Measurements from ENCODE around the gene COX15. TPM values are rescaled to one million over a fixed set of nuclear protein-coding genes. Genes with fewer than 3 reads are reported as not detected.
A peak's percentile ranks its signal among the peaks of the same experiment; 100 is the strongest.
"Not testable (repeated sequence)": the region's sequence is repeated elsewhere in the genome, so short reads cannot be mapped to it uniquely, and the experiment has no call there.

COX15 gene
- total and polyA plus RNA-seq, 3 experiments from 2014 or later: 34.5 to 36.5 (median 35.8) TPM

- H3K9me3 Mint-ChIP-seq; H3K27me3 Mint-ChIP-seq; H3K9me3 ChIP-seq (ENCODE audit: low read length); H3K36me3 ChIP-seq (ENCODE audit: insufficient read depth, low read length); H3K27me3 ChIP-seq (ENCODE audit: insufficient read depth, low read length, poor library complexity, severe bottlenecking); DNase-seq; H3K27ac ChIP-seq (ENCODE audit: low read depth, low read length); H3K4me3 ChIP-seq (ENCODE audit: low read length): not testable (repeated sequence)
- POLR2A ChIA-PET: interaction anchor here (0.7 kb wide), 1 partner anchor 114 kb away, joined by 5 read pairs; the partner anchor contains the start of gene SLC25A28
- H3K4me3 Mint-ChIP-seq: peak overlapping the region in 1 of 7 donors; percentile 87
- H3K27ac Mint-ChIP-seq: peak overlapping the region in 2 of 8 donors; percentile 38 to 89
- CTCF ChIA-PET: interaction anchor here (0.7 kb wide), 1 partner anchor 785 kb away, joined by 3 read pairs; no protein-coding TSS in a partner anchor
- H3K4me1 ChIP-seq (ENCODE audit: insufficient read depth, low read length): peaks cover 18% of the 10 kb centered on the region
- H3K4me1 Mint-ChIP-seq: peaks cover 49 to 77% (median 70%) of the 10 kb centered on the region in 3 donors
- H3K36me3 Mint-ChIP-seq: peaks cover 15 to 48% (median 16%) of the 10 kb centered on the region in 3 donors
Measured at GRCh38 chr10:99734111-99734510, 2.2 kb upstream of the COX15 start.

- peak overlapping the region; percentile 61 to 100 (median 87) for H3K4me3 Mint-ChIP-seq
- CTCF ChIA-PET: interaction anchor here (1.6 kb wide), 2 partner anchors 9 to 74 kb away, joined by 5 to 6 read pairs; partner anchors contain the start of gene ENTPD7
Measured at GRCh38 chr10:99733366-99733765, 1.4 kb upstream of the COX15 start.

GRCh38 chr10:99731306-99732032 lies 458 bp downstream of the COX15 start:
- peak overlapping the region; percentile 97 to 100 (median 100) for H3K4me3 Mint-ChIP-seq
- no peaks in the 10 kb centered on the region for H3K9me3 Mint-ChIP-seq
- H3K27ac Mint-ChIP-seq: peak overlapping the region; percentile 90 to 100 (median 99)
- no peak for DNase-seq
- Histone ChIP-seq H3K4me1 (ENCODE audit: insufficient read depth, low read length) (peaks cover 18% of the 10 kb centered on the region), H3K27me3 (ENCODE audit: insufficient read depth, low read length, poor library complexity, severe bottlenecking) (no peaks in the 10 kb centered on the region), H3K36me3 (ENCODE audit: insufficient read depth, low read length) (no peaks in the 10 kb centered on the region), H3K4me3 (ENCODE audit: low read length) (peak overlapping the region; percentile 98), H3K27ac (ENCODE audit: low read depth, low read length) (peak overlapping the region; percentile 91), H3K9me3 (ENCODE audit: low read length) (no peaks in the 10 kb centered on the region)
- H3K36me3 Mint-ChIP-seq: peaks cover 0 to 44% (median 7%) of the 10 kb centered on the region in 3 donors
- CTCF ChIA-PET: interaction anchor here (0.9 to 1.6 kb wide), 2 partner anchors 11 to 112 kb away, joined by 3 to 6 read pairs; no protein-coding TSS in a partner anchor
- H3K27me3 Mint-ChIP-seq: peaks cover 0 to 2% of the 10 kb centered on the region in 2 donors
- POLR2A ChIA-PET: interaction anchor here (0.6 to 1.8 kb wide), 6 partner anchors 9 to 301 kb away, joined by 3 to 17 read pairs (median 6); partner anchors contain the start of genes ENTPD7, GOT1 and SLC25A28
- peaks cover 40 to 57% (median 57%) of the 10 kb centered on the region in 3 donors for H3K4me1 Mint-ChIP-seq

More at GRCh38 chr10:99733366-99733765, 1.4 kb upstream of the COX15 start:
- Histone ChIP-seq H3K27ac (ENCODE audit: low read depth, low read length) (no peak overlapping the region), H3K4me1 (ENCODE audit: insufficient read depth, low read length) (peaks cover 18% of the 10 kb centered on the region), H3K9me3 (ENCODE audit: low read length) (no peaks in the 10 kb centered on the region), H3K4me3 (ENCODE audit: low read length) (no peak overlapping the region), H3K27me3 (ENCODE audit: insufficient read depth, low read length, poor library complexity, severe bottlenecking) (no peaks in the 10 kb centered on the region), H3K36me3 (ENCODE audit: insufficient read depth, low read length) (peaks cover 6% of the 10 kb centered on the region)
- POLR2A ChIA-PET: interaction anchor here (0.6 to 1.8 kb wide), 3 partner anchors 133 to 303 kb away, joined by 4 to 7 read pairs (median 6); partner anchors contain the start of gene GOT1
- H3K9me3 Mint-ChIP-seq: no peaks in the 10 kb centered on the region
- H3K27me3 Mint-ChIP-seq: peaks cover 0 to 2% of the 10 kb centered on the region in 2 donors
- peaks cover 46 to 70% (median 68%) of the 10 kb centered on the region in 3 donors for H3K4me1 Mint-ChIP-seq
- peaks cover 7 to 46% (median 15%) of the 10 kb centered on the region in 3 donors for H3K36me3 Mint-ChIP-seq
- DNase-seq: no peak
- peak overlapping the region in 3 of 8 donors; percentile 17 to 89 (median 23) for H3K27ac Mint-ChIP-seq

GRCh38 chr10:99730026-99730425 lies 1.9 kb downstream of the COX15 start:
- Histone ChIP-seq H3K4me1 (ENCODE audit: insufficient read depth, low read length) (peaks cover 18% of the 10 kb centered on the region), H3K4me3 (ENCODE audit: low read length) (no peak overlapping the region), H3K27me3 (ENCODE audit: insufficient read depth, low read length, poor library complexity, severe bottlenecking) (no peaks in the 10 kb centered on the region), H3K36me3 (ENCODE audit: insufficient read depth, low read length) (peaks cover 10% of the 10 kb centered on the region), H3K9me3 (ENCODE audit: low read length) (no peaks in the 10 kb centered on the region), H3K27ac (ENCODE audit: low read depth, low read length) (no peak overlapping the region)
- Mint-ChIP-seq H3K4me1 (peaks cover 30 to 44% (median 43%) of the 10 kb centered on the region in 3 donors), H3K4me3 (peak overlapping the region in 1 of 7 donors; percentile 51), H3K9me3 (no peaks in the 10 kb centered on the region), H3K36me3 (peaks cover 0 to 48% (median 3%) of the 10 kb centered on the region in 3 donors), H3K27me3 (peaks cover 0 to 2% of the 10 kb centered on the region in 2 donors), H3K27ac (peak overlapping the region in 4 of 8 donors; percentile 0 to 56 (median 12))
- no peak for DNase-seq
- ChIA-PET CTCF (no interaction called here), POLR2A (no interaction called here)

GRCh38 chr10:99720387-99720786 lies 11.5 kb downstream of the COX15 start:
- Mint-ChIP-seq H3K27ac (peak overlapping the region in 1 of 8 donors; percentile 48), H3K27me3 (no peaks in the 10 kb centered on the region), H3K4me3 (no peak overlapping the region), H3K9me3 (no peaks in the 10 kb centered on the region), H3K4me1 (peaks cover 0 to 5% (median 0%) of the 10 kb centered on the region in 3 donors), H3K36me3 (peaks cover 4 to 83% (median 30%) of the 10 kb centered on the region in 3 donors)
- H3K9me3 ChIP-seq (ENCODE audit: low read length): no peaks in the 10 kb centered on the region
- H3K27me3 ChIP-seq (ENCODE audit: insufficient read depth, low read length, poor library complexity, severe bottlenecking): no peaks in the 10 kb centered on the region
- ChIA-PET POLR2A (no interaction called here), CTCF (no interaction called here)
- H3K4me3 ChIP-seq (ENCODE audit: low read length): no peak overlapping the region
- peaks cover 24% of the 10 kb centered on the region for H3K36me3 ChIP-seq (ENCODE audit: insufficient read depth, low read length)
- H3K27ac ChIP-seq (ENCODE audit: low read depth, low read length): no peak overlapping the region
- no peaks in the 10 kb centered on the region for H3K4me1 ChIP-seq (ENCODE audit: insufficient read depth, low read length)
- no peak for DNase-seq

GRCh38 chr10:99714446-99714845 lies 17.5 kb downstream of the COX15 start:
- DNase-seq: no peak
- Mint-ChIP-seq H3K27me3 (no peaks in the 10 kb centered on the region), H3K4me1 (no peaks in the 10 kb centered on the region), H3K9me3 (no peaks in the 10 kb centered on the region), H3K4me3 (no peak overlapping the region), H3K27ac (peak overlapping the region in 3 of 8 donors; percentile 21 to 54 (median 29)), H3K36me3 (peaks cover 0 to 73% (median 21%) of the 10 kb centered on the region in 3 donors)
- ChIA-PET POLR2A (no interaction called here), CTCF (interaction anchor here (0.8 to 0.9 kb wide), 2 partner anchors 20 to 84 kb away, joined by 3 read pairs; no protein-coding TSS in a partner anchor)
- Histone ChIP-seq H3K36me3 (ENCODE audit: insufficient read depth, low read length) (peaks cover 23% of the 10 kb centered on the region), H3K27me3 (ENCODE audit: insufficient read depth, low read length, poor library complexity, severe bottlenecking) (no peaks in the 10 kb centered on the region), H3K9me3 (ENCODE audit: low read length) (no peaks in the 10 kb centered on the region), H3K4me1 (ENCODE audit: insufficient read depth, low read length) (no peaks in the 10 kb centered on the region), H3K27ac (ENCODE audit: low read depth, low read length) (no peak overlapping the region), H3K4me3 (ENCODE audit: low read length) (no peak overlapping the region)

- ChIA-PET POLR2A (no interaction called here), CTCF (no interaction called here)
- Histone ChIP-seq H3K27me3 (ENCODE audit: insufficient read depth, low read length, poor library complexity, severe bottlenecking) (no peaks in the 10 kb centered on the region), H3K4me1 (ENCODE audit: insufficient read depth, low read length) (no peaks in the 10 kb centered on the region), H3K36me3 (ENCODE audit: insufficient read depth, low read length) (peaks cover 23% of the 10 kb centered on the region), H3K27ac (ENCODE audit: low read depth, low read length) (no peak overlapping the region), H3K4me3 (ENCODE audit: low read length) (no peak overlapping the region), H3K9me3 (ENCODE audit: low read length) (no peaks in the 10 kb centered on the region)
- H3K27ac Mint-ChIP-seq: peak overlapping the region in 2 of 8 donors; percentile 8 to 80
- peaks cover 0 to 64% (median 10%) of the 10 kb centered on the region in 3 donors for H3K36me3 Mint-ChIP-seq
- no peaks in the 10 kb centered on the region for H3K9me3 Mint-ChIP-seq
- no peaks in the 10 kb centered on the region for H3K27me3 Mint-ChIP-seq
- H3K4me1 Mint-ChIP-seq: no peaks in the 10 kb centered on the region
- peak in 2 of 5 donors; percentile 7 to 23 for DNase-seq
- no peak overlapping the region for H3K4me3 Mint-ChIP-seq
Measured at GRCh38 chr10:99711129-99711719, 20.7 kb downstream of the COX15 start.

Data from CD8-positive, alpha-beta memory T cell (primary cell).